Mesenchymal stem cell (in vitro differentiated cells and primary cell): Measurements from ENCODE around the gene RPL28.

Experiments
- DNase-seq: peaks from one replicate; pipeline ENCODE4 v3.0.0-alpha.2; 2013
- H2AFZ ChIP-seq: one replicate; pipeline ENCODE4 v1.6.1; 2013; ENCODE audit warnings: low read depth, mild to moderate bottlenecking, control low read depth, inconsistent platforms, low read length, moderate library complexity
- H2AK5ac ChIP-seq: 2 replicates; pipeline ENCODE4 v1.6.1; 2013; ENCODE audit warnings: low read length, moderate library complexity, mild to moderate bottlenecking, inconsistent platforms; ENCODE audit not compliant: severe bottlenecking
- H2BK120ac ChIP-seq: one replicate; pipeline ENCODE4 v1.6.1; 2013; ENCODE audit warnings: low read depth, mild to moderate bottlenecking, inconsistent platforms, low read length, moderate library complexity
- H2BK12ac ChIP-seq, 2 experiments: one replicate each; pipeline ENCODE4 v1.6.1; 2013; ENCODE audit warnings: inconsistent platforms in 2 of 2, low read length in 2 of 2, mild to moderate bottlenecking in 2 of 2, moderate library complexity in 2 of 2, control low read depth in 1 of 2
- H2BK15ac ChIP-seq: one replicate; pipeline ENCODE4 v1.6.1; 2013; ENCODE audit warnings: mild to moderate bottlenecking, low read depth, inconsistent platforms; ENCODE audit not compliant: poor library complexity, severe bottlenecking
- H2BK5ac ChIP-seq: 2 replicates; pipeline ENCODE4 v1.6.1; 2013; ENCODE audit warnings: low read depth, mild to moderate bottlenecking, low read length, control low read depth, inconsistent platforms; ENCODE audit not compliant: poor library complexity, severe bottlenecking
- H3K14ac ChIP-seq, 2 experiments: one replicate each; pipeline ENCODE4 v1.6.1; 2013; ENCODE audit warnings: inconsistent platforms in 2 of 2, low read length in 2 of 2, control low read depth in 1 of 2, mild to moderate bottlenecking in 1 of 2, moderate library complexity in 1 of 2
- H3K18ac ChIP-seq, 2 experiments: one replicate each; pipeline ENCODE4 v1.6.1; 2013; ENCODE audit warnings: inconsistent platforms in 2 of 2, low read length in 2 of 2, control low read depth in 1 of 2, low read depth in 1 of 2, mild to moderate bottlenecking in 1 of 2
- H3K23ac ChIP-seq, 2 experiments: one replicate each; pipeline ENCODE4 v1.6.1; 2013; ENCODE audit warnings: inconsistent platforms in 2 of 2, low read length in 2 of 2, mild to moderate bottlenecking in 2 of 2, moderate library complexity in 2 of 2, control low read depth in 1 of 2
- H3K27ac ChIP-seq: 2 replicates; pipeline ENCODE4 v1.5.1; 2013; ENCODE audit warnings: mild to moderate bottlenecking, moderate library complexity, low read length, control low read depth, inconsistent platforms; ENCODE audit not compliant: poor library complexity, severe bottlenecking
- H3K27me3 ChIP-seq, 2 experiments: 2 replicates each; pipeline versions ENCODE4 v1.6.1 to v1.7.0; 2013; ENCODE audit warnings: low read length in 2 of 2, mild to moderate bottlenecking in 2 of 2, moderate library complexity in 2 of 2, control low read depth in 1 of 2, inconsistent platforms in 1 of 2; ENCODE audit not compliant: control insufficient read depth in 1 of 2, insufficient read depth in 1 of 2
- H3K36me3 ChIP-seq, 2 experiments: 2 replicates each; pipeline versions ENCODE4 v1.6.1 to v1.7.0; 2013; ENCODE audit warnings: low read length in 2 of 2, control low read depth in 1 of 2, inconsistent platforms in 1 of 2, low read depth in 1 of 2, mild to moderate bottlenecking in 1 of 2; ENCODE audit not compliant: insufficient read depth in 2 of 2, control insufficient read depth in 1 of 2
- H3K4ac ChIP-seq, 2 experiments: one replicate each; pipeline ENCODE4 v1.6.1; 2013; ENCODE audit warnings: inconsistent platforms in 2 of 2, low read length in 2 of 2, mild to moderate bottlenecking in 2 of 2, moderate library complexity in 2 of 2, control low read depth in 1 of 2, low read depth in 1 of 2
- H3K4me1 ChIP-seq: 2 replicates; pipeline ENCODE4 v1.6.1; 2013; ENCODE audit warnings: low read depth, low read length, control low read depth; ENCODE audit not compliant: control insufficient read depth, insufficient read depth
- H3K4me2 ChIP-seq: 2 replicates; pipeline ENCODE4 v1.6.1; 2013; ENCODE audit warnings: low read length, mild to moderate bottlenecking, inconsistent platforms; ENCODE audit not compliant: poor library complexity, severe bottlenecking
- H3K4me3 ChIP-seq, 2 experiments: 2 replicates each; pipeline versions ENCODE4 v1.5.1 to v1.7.0; 2013; ENCODE audit warnings: low read length in 2 of 2, mild to moderate bottlenecking in 2 of 2, control low read depth in 1 of 2, low read depth in 1 of 2; ENCODE audit not compliant: insufficient read depth in 1 of 2
- H3K79me1 ChIP-seq: replicated peaks from 2 replicates; pipeline ENCODE4 v1.6.1; 2013; ENCODE audit warnings: mild to moderate bottlenecking, control low read depth, low read length, inconsistent platforms; ENCODE audit not compliant: poor library complexity, severe bottlenecking
- H3K9ac ChIP-seq: 2 replicates; pipeline ENCODE4 v1.7.0; 2013; ENCODE audit warnings: mild to moderate bottlenecking, low read length, moderate library complexity
- H3K9me3 ChIP-seq: 2 replicates; pipeline ENCODE4 v1.7.0; 2013; ENCODE audit warnings: mild to moderate bottlenecking, low read length; ENCODE audit not compliant: control insufficient read depth
- H4K8ac ChIP-seq: one replicate; pipeline ENCODE4 v1.6.1; 2013; ENCODE audit warnings: inconsistent platforms, mild to moderate bottlenecking, low read length, moderate library complexity
- H4K91ac ChIP-seq: one replicate; pipeline ENCODE4 v1.6.1; 2013; ENCODE audit warnings: mild to moderate bottlenecking, low read length, inconsistent platforms
- WGBS: methylation state at CpG from one replicate; pipeline ENCODE4 v1.1.7; 2013; ENCODE audit warnings: mixed read lengths; 5-methylcytosine and 5-hydroxymethylcytosine counted together

RPL28 gene

DNA sequence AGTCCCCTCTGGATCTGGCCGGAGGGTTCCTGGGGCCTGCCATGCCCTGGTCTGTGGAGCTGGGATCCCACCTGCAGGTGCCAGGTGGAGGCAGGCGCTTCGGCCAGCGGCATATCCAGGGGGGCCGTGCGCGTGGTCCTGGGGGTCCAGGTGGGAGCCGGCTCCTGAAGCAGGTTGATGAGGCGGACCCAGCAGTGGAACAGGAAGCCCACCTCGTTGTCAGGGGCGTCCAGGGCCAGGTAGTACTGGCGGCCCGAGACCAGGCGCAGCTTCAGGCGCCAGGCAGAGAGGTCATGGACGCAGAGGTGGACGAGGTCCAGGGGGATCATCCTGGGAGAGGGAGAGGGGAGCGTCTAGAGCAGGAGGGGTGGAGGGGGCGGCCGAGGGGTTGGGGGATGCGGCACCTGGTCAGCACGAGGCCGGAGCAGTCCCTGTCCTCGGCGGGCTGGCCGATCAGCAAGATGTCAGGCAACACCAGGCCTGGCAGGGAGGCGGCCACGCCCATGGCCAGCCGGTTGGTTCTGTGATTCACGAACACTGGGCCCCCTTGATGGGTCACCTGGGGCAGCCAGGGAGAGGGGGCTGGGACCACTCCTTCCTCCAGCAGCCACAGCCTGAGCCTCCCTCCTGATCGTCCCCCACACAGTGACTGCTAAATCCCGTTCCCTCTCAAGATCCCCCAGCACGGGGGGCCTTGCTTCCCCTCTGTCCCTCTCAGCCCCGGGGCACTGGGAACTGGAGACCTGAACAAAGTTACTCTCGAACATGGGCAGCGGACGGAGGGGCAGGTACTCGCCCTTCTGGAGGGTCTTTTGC lies 23.4 kb upstream of the RPL28 start:
- Histone ChIP-seq H3K36me3 (peaks cover 0 to 28% of the 10 kb centered on the region in 2 experiments), H3K4me2 (no peak overlapping the region), H3K23ac (no peak overlapping the region), H3K18ac (no peak overlapping the region), H4K91ac (no peak overlapping the region), H3K14ac (no peak overlapping the region), H3K4ac (no peak overlapping the region), H3K4me3 (no peak overlapping the region), H3K27ac (no peak overlapping the region), H4K8ac (no peak overlapping the region), H3K9ac (no peak overlapping the region), H2BK12ac (no peak overlapping the region), H2BK5ac (no peak overlapping the region), H2AK5ac (no peak overlapping the region), H2AFZ (no peak overlapping the region), H2BK15ac (peak overlapping the region; percentile 56), H3K79me1 (peaks cover 2% of the 10 kb centered on the region), H3K27me3 (peaks cover 2 to 6% of the 10 kb centered on the region in 2 experiments), H3K9me3 (no peaks in the 10 kb centered on the region), H3K4me1 (peaks cover 25% of the 10 kb centered on the region), H2BK120ac (no peak overlapping the region)
- no peak for DNase-seq
- 81% methylated on average over 38 of the region's 38 CpGs for WGBS

DNA sequence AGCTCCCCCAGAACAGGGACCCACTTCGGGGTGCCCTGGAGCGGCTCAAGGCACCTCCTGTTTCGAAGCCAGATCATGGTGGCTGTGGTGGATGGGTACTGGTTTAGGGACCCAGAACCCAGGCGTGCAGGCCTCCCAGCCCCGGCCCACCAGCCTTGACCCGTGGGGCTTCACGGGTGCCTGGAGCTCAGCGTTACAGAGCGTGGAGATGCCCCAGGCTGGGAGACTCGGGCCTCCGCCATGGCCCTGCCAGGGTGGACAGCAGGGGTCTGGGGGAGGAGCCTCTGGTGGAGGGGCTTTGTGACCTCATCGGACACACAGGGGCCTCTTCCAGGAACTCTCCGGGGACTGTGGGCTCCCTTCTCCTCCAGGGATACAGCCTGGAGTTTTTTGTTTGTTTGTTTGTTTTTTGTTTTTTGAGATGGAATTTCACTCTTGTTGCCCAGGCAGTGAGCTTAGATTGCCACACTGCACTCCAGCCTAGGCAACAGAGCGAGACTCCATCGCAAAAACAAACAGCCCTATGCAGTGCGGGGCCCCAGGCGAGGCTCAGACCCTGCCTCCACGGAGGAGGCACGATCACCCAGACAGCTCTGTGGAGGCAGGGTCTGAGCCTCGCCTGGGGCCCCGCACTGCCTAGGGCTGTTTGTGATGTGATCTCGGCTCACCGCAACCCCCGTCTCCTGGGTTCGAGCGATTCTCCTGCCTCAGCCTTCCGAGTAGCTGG lies 22.6 kb upstream of the RPL28 start, which contains the start of gene GARIN5B:
Gene GARIN5B, minus strand, starts transcription at position 271 of the 727 bp plus-strand sequence. Its CDS starts 194 bp downstream, at position 77.
- H2BK5ac ChIP-seq, result no peak within 1 kb of the TSS
- H3K9me3 ChIP-seq, result no peaks in the 10 kb centered on the region
- DNase-seq, result no peak
- no peak within 1 kb of the TSS for H3K4me2 ChIP-seq
- H3K4ac ChIP-seq, result no peak within 1 kb of the TSS
- H3K23ac ChIP-seq, result no peak within 1 kb of the TSS
- no peak within 1 kb of the TSS for H2AFZ ChIP-seq
- H3K9ac ChIP-seq, result no peak within 1 kb of the TSS
- H2BK12ac ChIP-seq, result no peak within 1 kb of the TSS
- H2BK15ac ChIP-seq, result peak within 1 kb of the TSS; percentile 56
- H4K8ac ChIP-seq, result no peak within 1 kb of the TSS
- no peak within 1 kb of the TSS for H2BK120ac ChIP-seq
- peaks cover 0 to 35% of the 10 kb centered on the region in 2 experiments for H3K36me3 ChIP-seq
- no peak within 1 kb of the TSS for H3K14ac ChIP-seq
- no peak within 1 kb of the TSS for H4K91ac ChIP-seq
- no peak within 1 kb of the TSS for H3K27ac ChIP-seq
- H3K79me1 ChIP-seq, result peaks cover 6% of the 10 kb centered on the region
- peaks cover 31% of the 10 kb centered on the region for H3K4me1 ChIP-seq
- H3K18ac ChIP-seq, result no peak within 1 kb of the TSS
- peaks cover 0 to 3% of the 10 kb centered on the region in 2 experiments for H3K27me3 ChIP-seq
- no peak within 1 kb of the TSS for H3K4me3 ChIP-seq
- no peak within 1 kb of the TSS for H2AK5ac ChIP-seq
- WGBS, result 89% methylated on average over 27 of the region's 27 CpGs

DNA sequence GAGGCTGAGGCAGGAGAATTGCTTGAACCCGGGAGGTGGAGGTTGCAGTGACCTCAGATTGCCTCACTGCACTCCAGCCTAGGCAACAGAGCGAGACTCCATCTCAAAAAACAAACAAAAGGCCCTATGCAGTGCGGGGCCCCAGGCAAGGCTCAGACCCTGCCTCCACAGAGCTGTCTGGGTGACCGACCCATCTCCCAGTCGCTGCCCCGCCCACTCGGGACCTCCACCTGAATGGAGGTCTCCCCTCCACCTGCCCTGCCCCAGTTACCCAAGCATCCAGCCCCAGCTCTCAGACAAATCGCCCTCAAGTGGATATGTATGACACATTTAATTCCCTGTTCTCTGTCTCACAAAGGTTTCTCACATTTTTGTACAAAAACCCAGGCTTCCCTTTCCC lies 20.5 kb upstream of the RPL28 start:
- Histone ChIP-seq H3K27ac (no peak overlapping the region), H2AFZ (no peak overlapping the region), H3K14ac (no peak overlapping the region), H2BK120ac (no peak overlapping the region), H2AK5ac (no peak overlapping the region), H3K9me3 (no peaks in the 10 kb centered on the region), H3K36me3 (peaks cover 0 to 37% of the 10 kb centered on the region in 2 experiments), H3K23ac (no peak overlapping the region), H3K27me3 (no peaks in the 10 kb centered on the region), H2BK12ac (no peak overlapping the region), H3K4me1 (peaks cover 38% of the 10 kb centered on the region), H3K79me1 (peaks cover 6% of the 10 kb centered on the region), H3K9ac (no peak overlapping the region), H2BK15ac (no peak overlapping the region), H4K91ac (no peak overlapping the region), H3K4me2 (no peak overlapping the region), H3K18ac (no peak overlapping the region), H3K4ac (no peak overlapping the region), H4K8ac (no peak overlapping the region), H2BK5ac (no peak overlapping the region), H3K4me3 (no peak overlapping the region)
- WGBS, result 87% methylated on average over 8 of the region's 8 CpGs
- DNase-seq, result no peak

DNA sequence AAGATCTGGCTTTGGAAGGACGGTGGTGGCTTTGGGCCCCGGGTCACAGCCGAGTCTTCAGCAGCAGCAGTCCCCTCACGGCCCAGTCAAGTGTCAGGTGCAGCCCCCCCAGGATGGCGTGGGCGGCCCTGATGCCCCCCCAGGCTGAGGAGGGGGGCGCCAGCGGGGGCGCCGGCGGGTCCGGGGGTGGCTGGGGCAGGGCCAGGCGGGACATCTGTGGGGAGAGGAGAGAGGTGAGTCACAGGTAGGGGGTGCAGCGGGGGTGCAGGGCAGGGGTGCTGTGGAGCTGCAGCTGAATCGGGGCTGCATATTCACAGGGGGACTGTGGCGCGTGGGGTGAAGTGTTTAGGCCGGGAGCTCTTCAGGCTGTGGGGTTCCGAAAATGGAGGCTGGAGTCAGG lies 19.8 kb upstream of the RPL28 start:
- H3K27ac ChIP-seq, result no peak overlapping the region
- no peak overlapping the region for H3K4ac ChIP-seq
- H3K79me1 ChIP-seq, result peaks cover 6% of the 10 kb centered on the region
- H3K23ac ChIP-seq, result no peak overlapping the region
- no peak overlapping the region for H3K18ac ChIP-seq
- no peaks in the 10 kb centered on the region for H3K27me3 ChIP-seq
- no peak overlapping the region for H2BK12ac ChIP-seq
- no peak overlapping the region for H2AK5ac ChIP-seq
- peaks cover 42% of the 10 kb centered on the region for H3K4me1 ChIP-seq
- H4K91ac ChIP-seq, result no peak overlapping the region
- no peak overlapping the region for H3K4me2 ChIP-seq
- no peak overlapping the region for H3K9ac ChIP-seq
- no peak overlapping the region for H2BK120ac ChIP-seq
- no peak overlapping the region for H3K4me3 ChIP-seq
- no peak overlapping the region for H2AFZ ChIP-seq
- no peak for DNase-seq
- H2BK5ac ChIP-seq, result no peak overlapping the region
- no peak overlapping the region for H2BK15ac ChIP-seq
- no peak overlapping the region for H3K14ac ChIP-seq
- H4K8ac ChIP-seq, result no peak overlapping the region
- H3K9me3 ChIP-seq, result no peaks in the 10 kb centered on the region
- peaks cover 0 to 37% of the 10 kb centered on the region in 2 experiments for H3K36me3 ChIP-seq
- WGBS, result 93% methylated on average over 19 of the region's 19 CpGs
